Peyer's patch (tissue), 4 donors: ENCODE measurements around the gene MYBPC3.

Experiments
- CTCF ChIP-seq, 6 experiments: fragments of 450-650 bp in 4 of 6; fragments of 200-600 bp in 2 of 6; sonication (generic) in 1 of 6; IDR thresholded peaks; one replicate each; pipeline ENCODE4 v1.5.1; 2017 to 2019; ENCODE audit warnings: antibody characterized with exemption in 6 of 6, mild to moderate bottlenecking in 3 of 6, moderate library complexity in 1 of 6
- POLR2A ChIP-seq, 2 donors: fragments of 450-650 bp; IDR thresholded peaks; one replicate each; pipeline ENCODE4 v1.5.1; 2017; ENCODE audit warnings: antibody characterized with exemption in 2 of 2, mild to moderate bottlenecking in 2 of 2, moderate library complexity in 2 of 2

- no peak for TF ChIP-seq CTCF (IDR thresholded peaks at IDR 0.05)
- no peak for TF ChIP-seq POLR2A (IDR thresholded peaks at IDR 0.05)
Observed at GRCh38 chr11:47352556-47352955, at the start of gene MYBPC3.
